IPS DF 6.9 (cell line): ENCODE data around the gene UPK3A.

Experiments used
- DNase-seq: peaks from one replicate; pipeline ENCODE4 v3.0.0-alpha.2; 2013; ENCODE audit warnings: low read depth, low spot score
- H3K27ac ChIP-seq: one replicate; pipeline ENCODE4 v1.5.1; 2013; ENCODE audit warnings: low read length, control low read depth
- H3K27me3 ChIP-seq: 2 replicates; pipeline ENCODE4 v1.6.1; 2013; ENCODE audit warnings: mild to moderate bottlenecking, low read length; ENCODE audit not compliant: control insufficient read depth, insufficient read depth
- H3K36me3 ChIP-seq: 2 replicates; pipeline ENCODE4 v1.6.1; 2013; ENCODE audit warnings: low read length; ENCODE audit not compliant: control insufficient read depth, insufficient read depth
- H3K4me1 ChIP-seq: 2 replicates; pipeline ENCODE4 v1.6.1; 2013; ENCODE audit warnings: low read length; ENCODE audit not compliant: control insufficient read depth, insufficient read depth
- H3K4me3 ChIP-seq: 2 replicates; pipeline ENCODE4 v1.5.1; 2013; ENCODE audit warnings: mild to moderate bottlenecking, low read length
- H3K9me3 ChIP-seq: 2 replicates; pipeline ENCODE4 v1.6.1; 2013; ENCODE audit warnings: low read length, inconsistent platforms; ENCODE audit not compliant: control insufficient read depth, insufficient read depth
- WGBS: extraction: QIAGEN DNeasy Blood & Tissue Kit; methylation state at CpG from one replicate; pipeline ENCODE4 v1.1.7; 2013; ENCODE audit warnings: mixed read lengths, missing lambda C conversion rate; ENCODE audit not compliant: insufficient read length, insufficient coverage; 5-methylcytosine and 5-hydroxymethylcytosine counted together

UPK3A gene

GRCh38 chr22:45329530-45329936 is 44.8 kb downstream of the UPK3A start:
- Histone ChIP-seq H3K27me3 (no peaks in the 10 kb centered on the region), H3K9me3 (no peaks in the 10 kb centered on the region), H3K36me3 (peaks cover 7% of the 10 kb centered on the region), H3K4me3 (no peak overlapping the region), H3K27ac (no peak overlapping the region), H3K4me1 (no peaks in the 10 kb centered on the region)
- WGBS, result no CpG with 5 or more reads among the region's 12 CpGs
- DNase-seq, result no peak

GRCh38 chr22:45330548-45330947 is 45.8 kb downstream of the UPK3A start:
- H3K36me3 ChIP-seq, result peaks cover 6% of the 10 kb centered on the region
- no peak overlapping the region for H3K27ac ChIP-seq
- no peak overlapping the region for H3K4me3 ChIP-seq
- DNase-seq, result no peak
- no CpG with 5 or more reads among the region's 19 CpGs for WGBS
- no peaks in the 10 kb centered on the region for H3K27me3 ChIP-seq
- no peaks in the 10 kb centered on the region for H3K9me3 ChIP-seq
- H3K4me1 ChIP-seq, result no peaks in the 10 kb centered on the region

DNA sequence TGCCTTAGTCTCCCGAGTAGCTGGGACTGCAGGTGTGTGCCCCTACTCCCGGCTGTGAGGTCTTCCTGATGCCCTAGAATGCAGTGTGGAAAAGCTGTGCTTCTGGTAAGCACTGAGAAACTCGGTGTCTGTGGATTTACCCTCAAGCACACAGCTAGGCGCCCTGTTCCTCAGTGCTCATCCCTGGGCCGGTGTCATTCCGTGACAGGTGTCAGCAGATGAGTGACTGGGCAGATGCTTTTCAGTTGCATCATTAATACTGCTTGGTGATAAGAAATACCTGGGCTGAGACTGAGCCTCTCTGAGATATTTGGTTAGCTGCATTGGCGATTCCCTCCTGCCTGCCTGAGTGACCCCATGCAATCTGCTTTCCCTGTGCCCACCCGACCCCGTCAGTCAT is 46.7 kb downstream of the UPK3A start:
- Histone ChIP-seq H3K4me3 (no peak overlapping the region), H3K36me3 (peaks cover 6% of the 10 kb centered on the region), H3K27me3 (no peaks in the 10 kb centered on the region), H3K4me1 (no peaks in the 10 kb centered on the region), H3K27ac (no peak overlapping the region), H3K9me3 (no peaks in the 10 kb centered on the region)
- WGBS, result no CpG with 5 or more reads among the region's 9 CpGs
- DNase-seq, result no peak

- H3K4me3 ChIP-seq, result no peak overlapping the region
- no peaks in the 10 kb centered on the region for H3K27me3 ChIP-seq
- H3K36me3 ChIP-seq, result peaks cover 6% of the 10 kb centered on the region
- H3K9me3 ChIP-seq, result no peaks in the 10 kb centered on the region
- DNase-seq, result no peak
- no peak overlapping the region for H3K27ac ChIP-seq
- no peaks in the 10 kb centered on the region for H3K4me1 ChIP-seq
- no CpG with 5 or more reads among the region's 7 CpGs for WGBS
These were observed 47.3 kb downstream of the UPK3A start for GRCh38 chr22:45332001-45332400.

GRCh38 chr22:45334068-45334467 is 49.3 kb downstream of the UPK3A start:
- Histone ChIP-seq H3K9me3 (no peaks in the 10 kb centered on the region), H3K4me3 (no peak overlapping the region), H3K36me3 (no peaks in the 10 kb centered on the region; the same call in 1 of the 2 replicates), H3K27ac (no peak overlapping the region), H3K27me3 (no peaks in the 10 kb centered on the region), H3K4me1 (no peaks in the 10 kb centered on the region)
- no CpG with 5 or more reads among the region's 5 CpGs for WGBS
- no peak for DNase-seq

DNA sequence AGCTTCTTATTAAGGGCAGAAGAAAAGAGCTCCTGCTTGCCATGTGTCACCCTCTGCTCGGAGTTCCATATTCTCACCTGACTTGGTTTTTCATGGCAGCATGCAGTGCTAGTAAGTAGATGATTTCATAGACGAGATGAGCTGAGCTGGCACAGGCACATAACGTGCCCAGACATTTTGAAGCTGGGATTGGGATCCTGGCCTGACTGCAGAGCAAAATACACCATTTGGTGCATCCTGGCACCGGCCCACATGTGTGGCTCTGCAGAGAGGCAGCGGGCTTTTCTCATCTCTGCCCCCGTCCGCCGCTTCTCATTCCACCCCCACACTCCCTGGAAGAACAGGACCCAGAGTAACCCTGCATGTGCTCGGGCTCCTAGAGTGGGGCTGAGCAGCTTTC is 49.8 kb downstream of the UPK3A start:
- WGBS, result no CpG with 5 or more reads among the region's 9 CpGs
- H3K36me3 ChIP-seq, result no peaks in the 10 kb centered on the region; the same call in 1 of the 2 replicates
- H3K27ac ChIP-seq, result no peak overlapping the region
- no peaks in the 10 kb centered on the region for H3K27me3 ChIP-seq
- no peak for DNase-seq
- H3K4me1 ChIP-seq, result no peaks in the 10 kb centered on the region
- H3K4me3 ChIP-seq, result no peak overlapping the region
- no peaks in the 10 kb centered on the region for H3K9me3 ChIP-seq

DNA sequence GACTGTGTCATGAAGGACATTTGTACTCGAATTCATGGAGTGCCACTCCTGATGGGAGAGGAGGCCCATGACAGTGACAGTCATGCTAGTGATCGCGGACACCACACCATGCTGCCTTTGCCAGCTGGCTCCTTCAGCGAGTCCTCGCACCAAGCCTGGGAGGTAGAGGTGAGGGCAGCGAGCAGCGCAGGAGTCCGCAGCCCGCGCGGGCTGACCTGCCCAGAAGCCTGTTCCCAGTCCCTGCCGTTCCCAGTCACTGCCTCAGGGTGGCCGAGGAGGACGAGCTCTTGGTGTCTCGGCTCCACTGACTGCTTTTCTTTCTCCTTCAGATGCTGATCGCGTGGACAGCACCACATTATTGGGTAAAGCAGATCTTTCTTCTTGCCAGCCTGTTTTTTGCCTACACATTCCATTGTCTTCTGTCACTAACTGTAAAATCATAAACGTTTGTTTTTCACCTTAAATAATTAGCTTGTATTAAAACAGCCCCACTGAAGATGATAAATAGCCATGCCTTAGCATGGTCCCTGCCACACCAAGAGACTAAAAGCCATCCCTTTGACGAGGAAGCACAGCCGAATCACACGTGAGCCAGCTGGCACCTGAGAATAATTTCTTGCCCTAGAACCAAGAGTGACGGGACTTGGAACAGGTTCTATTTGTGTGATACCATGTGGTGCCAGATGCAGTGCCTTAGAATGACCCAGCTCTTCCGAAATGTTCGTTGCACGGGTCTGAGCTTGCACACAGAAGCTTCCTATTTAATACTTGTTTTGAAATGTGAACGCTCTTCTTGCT is 50.5 kb downstream of the UPK3A start:
- no peak for DNase-seq
- Histone ChIP-seq H3K9me3 (no peaks in the 10 kb centered on the region), H3K27ac (no peak overlapping the region), H3K4me1 (no peaks in the 10 kb centered on the region), H3K4me3 (no peak overlapping the region), H3K27me3 (no peaks in the 10 kb centered on the region), H3K36me3 (peaks cover 2% of the 10 kb centered on the region)
- WGBS, result no CpG with 5 or more reads among the region's 26 CpGs

GRCh38 chr22:45335854-45336522 is 51.2 kb downstream of the UPK3A start:
- Histone ChIP-seq H3K27me3 (no peaks in the 10 kb centered on the region), H3K36me3 (peaks cover 2% of the 10 kb centered on the region), H3K4me3 (no peak overlapping the region), H3K27ac (no peak overlapping the region), H3K9me3 (no peaks in the 10 kb centered on the region), H3K4me1 (no peaks in the 10 kb centered on the region)
- no peak for DNase-seq
- no CpG with 5 or more reads among the region's 29 CpGs for WGBS

DNA sequence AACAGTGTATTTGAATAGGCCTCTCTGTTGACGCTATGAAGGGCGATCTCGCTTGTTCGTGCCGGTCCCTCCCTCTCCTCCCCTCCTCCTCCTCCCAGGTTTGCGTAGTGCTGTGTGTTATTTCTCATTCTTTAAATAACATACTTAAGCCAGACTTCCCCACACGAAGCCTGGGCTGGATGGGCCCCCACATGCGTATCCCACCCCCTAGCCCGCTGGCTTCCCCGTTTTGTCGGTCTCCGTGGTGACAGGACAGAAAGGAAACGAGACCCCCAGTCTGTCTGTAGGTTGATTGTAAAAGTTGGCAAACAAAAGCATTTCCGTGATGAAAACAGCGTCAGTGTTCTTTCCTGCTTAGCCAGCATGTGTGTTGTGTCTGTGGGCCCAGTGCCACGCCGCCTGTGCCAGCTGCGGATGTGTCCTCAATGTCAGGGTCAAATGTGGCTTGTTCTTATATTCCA is 52.3 kb downstream of the UPK3A start:
- H3K9me3 ChIP-seq, result no peaks in the 10 kb centered on the region
- no CpG with 5 or more reads among the region's 18 CpGs for WGBS
- no peak for DNase-seq
- no peaks in the 10 kb centered on the region for H3K27me3 ChIP-seq
- H3K36me3 ChIP-seq, result peaks cover 2% of the 10 kb centered on the region
- no peak overlapping the region for H3K27ac ChIP-seq
- no peaks in the 10 kb centered on the region for H3K4me1 ChIP-seq
- no peak overlapping the region for H3K4me3 ChIP-seq

DNA sequence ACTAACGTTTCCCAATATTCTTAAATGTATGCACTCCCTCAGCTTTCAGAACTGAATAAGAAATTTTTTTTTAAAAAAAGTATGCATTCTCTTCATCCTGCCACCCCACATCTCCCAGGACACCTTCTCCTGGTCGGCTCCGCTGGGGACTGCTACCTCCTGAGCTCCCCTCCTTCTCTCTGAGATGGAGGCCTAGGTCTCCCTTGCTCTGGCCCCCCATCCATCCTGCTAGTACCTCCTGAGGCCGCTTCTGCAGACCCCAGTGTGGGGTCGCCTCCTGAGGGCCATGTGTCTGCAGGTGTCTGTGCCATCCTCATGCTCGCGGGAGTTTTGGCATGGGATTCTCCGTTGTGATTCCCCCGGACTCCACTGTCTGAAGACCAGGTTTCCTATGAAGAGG is 52.8 kb downstream of the UPK3A start:
- no peak overlapping the region for H3K4me3 ChIP-seq
- DNase-seq, result no peak
- no peak overlapping the region for H3K27ac ChIP-seq
- H3K27me3 ChIP-seq, result no peaks in the 10 kb centered on the region
- no peaks in the 10 kb centered on the region for H3K9me3 ChIP-seq
- peaks cover 2% of the 10 kb centered on the region for H3K36me3 ChIP-seq
- H3K4me1 ChIP-seq, result no peaks in the 10 kb centered on the region
- no CpG with 5 or more reads among the region's 9 CpGs for WGBS
